MCF 10A (cell line): ENCODE results near the gene MYOC. TPM values are rescaled to one million over a fixed set of nuclear protein-coding genes. Genes with fewer than 3 reads are reported as not detected.
A peak's percentile ranks its signal among the peaks of the same experiment; 100 is the strongest.

Experiments used
- BruUV-seq: library from RNA; stranded (reverse); fragments of 400-500 nt; replicated peaks from 2 replicates; lab custom pipeline; 2021; lab: Mats Ljungman, UMichigan
- CTCF ChIA-PET: fragments of 300-600 bp; sonication (Branson Sonifier 250); formaldehyde crosslinking; extraction: SDS; loops from one replicate; lab custom pipeline; 2021; ENCODE audit warnings: antibody characterized with exemption, inconsistent platforms; lab: Yijun Ruan, JAX
- POLR2A ChIA-PET: fragments of 300-600, 350-650 bp; sonication (Branson Sonifier 250); formaldehyde crosslinking; extraction: SDS; loops from one replicate; lab custom pipeline; 2020; ENCODE audit warnings: antibody characterized with exemption, inconsistent platforms; lab: Yijun Ruan, JAX
- DNase-seq: peaks from one replicate; pipeline ENCODE4 v3.0.0-alpha.2; 2018; ENCODE audit not compliant: unreplicated experiment
- H3K27ac Mint-ChIP-seq: one replicate; pipeline ENCODE4 v1.8.0; 2022; ENCODE audit warnings: mild to moderate bottlenecking, low read depth, mixed read lengths; ENCODE audit not compliant: unreplicated experiment
- H3K27me3 Mint-ChIP-seq: one replicate; pipeline ENCODE4 v1.8.0; 2022; ENCODE audit warnings: mixed read lengths; ENCODE audit not compliant: insufficient read depth, unreplicated experiment
- H3K36me3 Mint-ChIP-seq: one replicate; pipeline ENCODE4 v1.8.0; 2022; ENCODE audit warnings: mild to moderate bottlenecking, moderate library complexity, mixed read lengths; ENCODE audit not compliant: insufficient read depth, unreplicated experiment
- H3K4me1 Mint-ChIP-seq: one replicate; pipeline ENCODE4 v1.8.0; 2022; ENCODE audit warnings: mixed read lengths; ENCODE audit not compliant: insufficient read depth, unreplicated experiment
- H3K4me3 Mint-ChIP-seq: one replicate; pipeline ENCODE4 v1.8.0; 2022; ENCODE audit warnings: mild to moderate bottlenecking, moderate library complexity, mixed read lengths; ENCODE audit not compliant: unreplicated experiment
- H3K9me3 Mint-ChIP-seq: one replicate; pipeline ENCODE4 v1.8.0; 2022; ENCODE audit warnings: mixed read lengths; ENCODE audit not compliant: unreplicated experiment
- CTCF ChIP-seq: fragments of 200-600 bp; IDR thresholded peaks from one replicate; pipeline ENCODE4 v1.8.0; 2022; ENCODE audit warnings: antibody characterized with exemption, mild to moderate bottlenecking; ENCODE audit not compliant: unreplicated experiment
- intact Hi-C: fragments of 100-400 bp; cut with micrococcal nuclease; formaldehyde crosslinking; loops from 2 replicates; pipeline ENCODE4 v1.14.1; 2022
- total RNA-seq: library from RNA; stranded (reverse); gene quantifications from 2 replicates; pipeline ENCODE4 v1.2.3, GENCODE V29; 2022

MYOC gene
- total RNA-seq, 1 experiment from 2014 or later = not detected

DNA sequence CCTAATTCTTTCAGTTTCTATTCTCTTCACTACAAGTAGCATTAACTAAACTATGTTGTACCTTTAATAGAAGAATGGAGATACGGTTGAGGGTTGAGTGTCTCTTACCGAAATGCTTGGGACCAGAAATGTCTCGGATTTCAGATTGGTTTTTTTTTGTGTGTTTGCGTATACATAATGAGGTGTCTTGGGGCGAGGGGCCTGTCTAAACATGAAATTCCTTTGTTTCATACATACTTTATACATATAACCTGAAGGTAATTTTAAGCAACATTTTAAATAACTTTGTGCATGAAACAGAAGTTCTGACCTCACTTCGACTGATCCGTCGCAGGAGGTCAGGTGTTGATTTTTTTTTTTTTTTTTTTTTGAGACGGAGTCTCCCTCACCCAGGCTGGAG lies 66.8 kb downstream of the MYOC start:
- CTCF ChIA-PET = interaction anchor here (0.7 to 0.9 kb wide), 2 partner anchors 10 to 137 kb away, joined by 3 to 4 read pairs; no protein-coding TSS in a partner anchor

More for the DNA sequence above, 66.8 kb downstream of the MYOC start:
- DNase-seq = peak; percentile 55
- Mint-ChIP-seq H3K27me3 (no peaks in the 10 kb centered on the region), H3K27ac (peak overlapping the region; percentile 78), H3K9me3 (no peaks in the 10 kb centered on the region), H3K4me1 (peaks cover 6% of the 10 kb centered on the region), H3K4me3 (no peak overlapping the region), H3K36me3 (peaks cover 76% of the 10 kb centered on the region)
- TF ChIP-seq CTCF = no peak
- no TSS peak for BruUV-seq
- POLR2A ChIA-PET = interaction anchor here (0.6 to 1.0 kb wide), 3 partner anchors 10 to 157 kb away, joined by 3 to 4 read pairs (median 3); partner anchors contain the start of gene VAMP4
- intact Hi-C loops = no loop called here

Other genes starting within 250 kb of the MYOC start
- 296 and 298 TPM in 2 replicates for gene PRRC2C, start 167.2 kb downstream of the MYOC start, total RNA-seq
- 0.23 and 0.25 TPM in 2 replicates for gene MYOCOS, start 30.4 kb downstream of the MYOC start, total RNA-seq
- gene VAMP4, start 89.4 kb upstream of the MYOC start, total RNA-seq = 20.2 and 21.1 TPM in 2 replicates
- gene METTL13, start 129.0 kb upstream of the MYOC start, total RNA-seq = 30.7 and 39.1 TPM in 2 replicates
- 0.44 and 0.68 TPM in 2 replicates for gene DNM3, start 188.8 kb upstream of the MYOC start, total RNA-seq